Sigmoid colon (tissue), 3 donors: ENCODE measurements around the gene TMEM184B.

Source experiments
- POLR2A ChIP-seq, 2 donors: fragments of 450-650 bp; IDR thresholded peaks; one replicate each; pipeline ENCODE4 v1.6.1; 2016; ENCODE audit warnings: antibody characterized with exemption in 2 of 2, mild to moderate bottlenecking in 2 of 2, moderate library complexity in 2 of 2
- TF ChIP-seq, protein P1 (sequence below), 4 experiments: fragments of 450-650 bp in 3 of 4; fragments of 200-600 bp in 1 of 4; IDR thresholded peaks; one replicate each; pipeline ENCODE4 v1.5.1; 2016 to 2019; ENCODE audit warnings: antibody characterized with exemption in 4 of 4, mild to moderate bottlenecking in 3 of 4, moderate library complexity in 2 of 4

DNA sequence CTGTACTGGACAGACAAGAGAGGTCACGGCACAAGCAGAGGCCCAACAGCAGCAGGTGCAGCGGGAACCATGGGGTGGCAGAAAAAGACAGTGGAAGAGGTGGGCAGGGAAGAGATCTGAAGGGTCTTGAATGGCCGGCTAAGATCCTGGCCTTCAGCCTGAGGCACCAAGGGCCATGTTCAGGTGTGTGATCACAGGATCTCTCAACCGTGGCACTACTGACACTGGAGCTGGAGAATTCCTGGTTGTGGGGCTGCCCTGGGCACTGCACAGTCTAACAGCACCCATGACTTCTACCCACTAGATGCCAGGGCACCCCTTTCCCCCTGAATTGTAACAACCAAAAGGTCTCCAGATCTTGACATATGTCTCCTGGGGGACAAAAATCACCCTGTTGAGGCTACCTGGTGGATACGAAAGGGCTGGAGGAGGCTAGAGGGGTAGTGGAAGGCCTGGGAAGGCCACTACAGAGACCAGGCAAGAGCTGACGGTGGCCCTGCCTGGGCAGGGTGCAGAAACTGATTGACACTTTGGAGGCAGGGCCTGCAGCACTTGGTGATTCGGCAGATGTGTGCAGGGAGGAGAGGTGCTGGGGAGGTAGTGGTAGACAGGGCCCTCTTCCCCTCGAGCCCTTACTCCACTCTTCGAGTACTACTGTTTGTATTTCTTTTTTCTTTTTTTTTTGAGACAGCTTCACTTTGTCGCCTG is 36.1 kb upstream of the TMEM184B start:
- no peak for TF ChIP-seq POLR2A (IDR thresholded peaks at IDR 0.05)
- TF ChIP-seq, protein P1, sequence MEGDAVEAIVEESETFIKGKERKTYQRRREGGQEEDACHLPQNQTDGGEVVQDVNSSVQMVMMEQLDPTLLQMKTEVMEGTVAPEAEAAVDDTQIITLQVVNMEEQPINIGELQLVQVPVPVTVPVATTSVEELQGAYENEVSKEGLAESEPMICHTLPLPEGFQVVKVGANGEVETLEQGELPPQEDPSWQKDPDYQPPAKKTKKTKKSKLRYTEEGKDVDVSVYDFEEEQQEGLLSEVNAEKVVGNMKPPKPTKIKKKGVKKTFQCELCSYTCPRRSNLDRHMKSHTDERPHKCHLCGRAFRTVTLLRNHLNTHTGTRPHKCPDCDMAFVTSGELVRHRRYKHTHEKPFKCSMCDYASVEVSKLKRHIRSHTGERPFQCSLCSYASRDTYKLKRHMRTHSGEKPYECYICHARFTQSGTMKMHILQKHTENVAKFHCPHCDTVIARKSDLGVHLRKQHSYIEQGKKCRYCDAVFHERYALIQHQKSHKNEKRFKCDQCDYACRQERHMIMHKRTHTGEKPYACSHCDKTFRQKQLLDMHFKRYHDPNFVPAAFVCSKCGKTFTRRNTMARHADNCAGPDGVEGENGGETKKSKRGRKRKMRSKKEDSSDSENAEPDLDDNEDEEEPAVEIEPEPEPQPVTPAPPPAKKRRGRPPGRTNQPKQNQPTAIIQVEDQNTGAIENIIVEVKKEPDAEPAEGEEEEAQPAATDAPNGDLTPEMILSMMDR (IDR thresholded peaks at IDR 0.05): no peak
